Parathyroid adenoma (tissue), 2 donors: ENCODE results near the gene PDSS2.

Experiments used
- H2AFZ ChIP-seq: fragments of 300-600 bp; sonication (generic); one replicate; pipeline ENCODE4 v1.7.0; 2017; ENCODE audit warnings: antibody characterized with exemption, mild to moderate bottlenecking
- H3K27ac ChIP-seq: fragments of 300-600 bp; sonication (generic); one replicate; pipeline ENCODE4 v1.7.0; 2017
- H3K27me3 ChIP-seq: fragments of 300-600 bp; sonication (generic); one replicate; pipeline ENCODE4 v1.7.0; 2017; ENCODE audit warnings: low read length; ENCODE audit not compliant: control insufficient read depth, insufficient read depth
- H3K36me3 ChIP-seq: fragments of 300-600 bp; sonication (generic); one replicate; pipeline ENCODE4 v1.7.0; 2017; ENCODE audit warnings: low read length; ENCODE audit not compliant: control insufficient read depth, insufficient read depth
- H3K4me1 ChIP-seq: fragments of 300-600 bp; sonication (generic); one replicate; pipeline ENCODE4 v1.7.0; 2017; ENCODE audit warnings: control low read depth
- H3K4me2 ChIP-seq: fragments of 300-600 bp; sonication (generic); one replicate; pipeline ENCODE4 v1.7.0; 2017; ENCODE audit warnings: low read length
- H3K4me3 ChIP-seq: fragments of 300-600 bp; sonication (generic); one replicate; pipeline ENCODE4 v1.7.0; 2017; ENCODE audit warnings: low read depth, low read length
- H3K79me2 ChIP-seq: fragments of 300-600 bp; sonication (generic); one replicate; pipeline ENCODE4 v1.7.0; 2017; ENCODE audit warnings: control low read depth
- H3K9ac ChIP-seq: fragments of 300-600 bp; sonication (generic); one replicate; pipeline ENCODE4 v1.7.0; 2017; ENCODE audit warnings: mild to moderate bottlenecking
- H3K9me3 ChIP-seq: fragments of 300-600 bp; sonication (generic); one replicate; pipeline ENCODE4 v1.7.0; 2017; ENCODE audit warnings: low read length; ENCODE audit not compliant: control insufficient read depth
- TF ChIP-seq, protein P1 (sequence below): fragments of 300-600 bp; sonication (generic); IDR thresholded peaks from one replicate; pipeline ENCODE4 v1.7.0; 2017; ENCODE audit warnings: antibody characterized with exemption, mild to moderate bottlenecking
- donor health status: primary hyperparathyroidism.

Gene PDSS2

DNA sequence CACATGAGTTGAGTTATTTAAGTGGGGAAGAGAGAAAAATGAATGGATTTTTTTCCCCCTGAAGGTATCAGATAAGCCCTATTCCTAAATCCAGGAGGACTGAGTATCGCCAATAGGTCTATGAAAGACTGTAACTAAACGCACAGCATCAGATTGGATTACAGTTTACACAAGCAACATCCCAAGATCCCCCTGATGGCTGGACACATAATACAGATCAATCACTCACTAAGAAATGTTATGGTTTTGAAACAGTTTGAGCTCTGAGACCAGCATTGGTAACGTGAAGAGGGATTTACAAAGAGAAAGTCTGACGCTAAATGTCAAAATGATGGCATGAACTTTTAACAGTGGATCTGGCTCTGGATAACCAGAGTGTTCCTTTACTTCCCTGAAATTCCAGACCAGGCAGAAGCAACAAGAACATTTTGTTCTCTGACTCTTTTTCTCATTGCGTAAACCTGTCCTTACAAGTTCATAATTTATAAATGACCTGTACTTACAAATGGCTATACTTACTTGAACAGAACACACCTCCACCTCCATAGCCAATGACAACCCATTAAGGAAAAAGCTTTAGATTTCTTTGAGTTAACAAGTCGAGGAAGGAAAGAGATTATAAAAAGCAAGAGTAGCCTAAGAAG, 212.3 kb downstream of the PDSS2 start:
- Histone ChIP-seq H2AFZ (no peak overlapping the region), H3K27me3 (no peaks in the 10 kb centered on the region), H3K4me3 (no peak overlapping the region), H3K4me2 (no peak overlapping the region), H3K4me1 (no peaks in the 10 kb centered on the region), H3K36me3 (no peaks in the 10 kb centered on the region), H3K27ac (no peak overlapping the region), H3K9ac (no peak overlapping the region), H3K79me2 (no peaks in the 10 kb centered on the region), H3K9me3 (no peaks in the 10 kb centered on the region)
- TF ChIP-seq, protein P1, sequence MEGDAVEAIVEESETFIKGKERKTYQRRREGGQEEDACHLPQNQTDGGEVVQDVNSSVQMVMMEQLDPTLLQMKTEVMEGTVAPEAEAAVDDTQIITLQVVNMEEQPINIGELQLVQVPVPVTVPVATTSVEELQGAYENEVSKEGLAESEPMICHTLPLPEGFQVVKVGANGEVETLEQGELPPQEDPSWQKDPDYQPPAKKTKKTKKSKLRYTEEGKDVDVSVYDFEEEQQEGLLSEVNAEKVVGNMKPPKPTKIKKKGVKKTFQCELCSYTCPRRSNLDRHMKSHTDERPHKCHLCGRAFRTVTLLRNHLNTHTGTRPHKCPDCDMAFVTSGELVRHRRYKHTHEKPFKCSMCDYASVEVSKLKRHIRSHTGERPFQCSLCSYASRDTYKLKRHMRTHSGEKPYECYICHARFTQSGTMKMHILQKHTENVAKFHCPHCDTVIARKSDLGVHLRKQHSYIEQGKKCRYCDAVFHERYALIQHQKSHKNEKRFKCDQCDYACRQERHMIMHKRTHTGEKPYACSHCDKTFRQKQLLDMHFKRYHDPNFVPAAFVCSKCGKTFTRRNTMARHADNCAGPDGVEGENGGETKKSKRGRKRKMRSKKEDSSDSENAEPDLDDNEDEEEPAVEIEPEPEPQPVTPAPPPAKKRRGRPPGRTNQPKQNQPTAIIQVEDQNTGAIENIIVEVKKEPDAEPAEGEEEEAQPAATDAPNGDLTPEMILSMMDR, result no peak

- Histone ChIP-seq H3K9me3 (no peaks in the 10 kb centered on the region), H3K36me3 (no peaks in the 10 kb centered on the region), H2AFZ (no peak overlapping the region), H3K4me3 (no peak overlapping the region), H3K27me3 (no peaks in the 10 kb centered on the region), H3K9ac (no peak overlapping the region), H3K79me2 (no peaks in the 10 kb centered on the region), H3K27ac (no peak overlapping the region), H3K4me1 (no peaks in the 10 kb centered on the region), H3K4me2 (no peak overlapping the region)
- TF ChIP-seq, protein P1, result no peak
Observed at GRCh38 chr6:107246249-107246971, 213.0 kb downstream of the PDSS2 start.

- TF ChIP-seq, protein P1, result no peak
- Histone ChIP-seq H3K9me3 (no peaks in the 10 kb centered on the region), H3K9ac (no peak overlapping the region), H3K4me1 (no peaks in the 10 kb centered on the region), H3K36me3 (no peaks in the 10 kb centered on the region), H3K27me3 (no peaks in the 10 kb centered on the region), H3K4me2 (no peak overlapping the region), H2AFZ (no peak overlapping the region), H3K4me3 (no peak overlapping the region), H3K79me2 (no peaks in the 10 kb centered on the region), H3K27ac (no peak overlapping the region)
Observed at GRCh38 chr6:107244742-107245480, 214.5 kb downstream of the PDSS2 start.

DNA sequence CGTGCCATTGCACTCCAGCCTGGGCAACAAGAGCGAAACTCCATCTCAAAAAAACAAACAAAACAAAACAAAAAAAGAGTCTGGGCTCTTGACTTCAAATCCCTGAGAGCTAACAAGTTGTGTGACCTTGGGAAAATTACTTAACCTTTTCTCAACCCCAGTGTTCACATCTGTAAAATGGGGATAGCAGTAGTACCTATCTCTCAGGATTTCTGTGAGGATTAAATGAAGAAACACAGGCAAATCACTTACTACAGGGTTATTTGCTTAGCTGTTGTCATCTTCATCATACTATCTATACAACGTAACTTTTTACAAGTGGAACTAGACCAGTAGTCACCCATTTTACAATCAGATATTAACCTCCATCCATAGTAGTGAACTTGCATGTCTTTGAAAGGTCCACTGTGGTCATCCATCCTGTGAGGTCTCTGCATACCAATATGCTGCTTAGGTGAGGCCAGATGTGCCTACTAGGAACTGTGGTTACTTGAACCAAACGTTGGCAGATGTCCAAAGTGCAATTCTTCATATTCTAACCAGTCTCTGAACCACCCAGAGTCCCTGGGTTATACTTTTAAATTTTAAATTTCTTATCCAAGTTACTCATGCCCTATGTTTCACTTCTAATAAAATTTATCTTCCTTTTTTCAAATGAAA, 215.2 kb downstream of the PDSS2 start:
- H3K36me3 ChIP-seq, result no peaks in the 10 kb centered on the region
- H3K4me2 ChIP-seq, result no peak overlapping the region
- H3K9me3 ChIP-seq, result no peaks in the 10 kb centered on the region
- no peak overlapping the region for H3K9ac ChIP-seq
- H3K27ac ChIP-seq, result no peak overlapping the region
- H2AFZ ChIP-seq, result no peak overlapping the region
- TF ChIP-seq, protein P1, result no peak
- H3K4me3 ChIP-seq, result no peak overlapping the region
- H3K79me2 ChIP-seq, result no peaks in the 10 kb centered on the region
- H3K4me1 ChIP-seq, result no peaks in the 10 kb centered on the region
- H3K27me3 ChIP-seq, result no peaks in the 10 kb centered on the region
